Stomach (tissue), 4 donors: ENCODE data around the gene RPTOR.

ENCODE experiments used
- EP300 ChIP-seq: sonication (generic); formaldehyde crosslinking; IDR thresholded peaks from one replicate; pipeline ENCODE4 v1.6.1; 2017; ENCODE audit warnings: antibody characterized with exemption
- POLR2A ChIP-seq, 4 donors: fragments of 450-650 bp; IDR thresholded peaks; one replicate each; pipeline ENCODE4 v1.6.1; 2016; ENCODE audit warnings: antibody characterized with exemption in 4 of 4, control low read depth in 2 of 4, mild to moderate bottlenecking in 1 of 4, moderate library complexity in 1 of 4
- POLR2AphosphoS5 ChIP-seq, 3 donors: sonication (generic); formaldehyde crosslinking; IDR thresholded peaks; one replicate each; pipeline ENCODE4 v1.6.1; 2016; ENCODE audit warnings: antibody characterized with exemption in 3 of 3
- TF ChIP-seq, protein P1 (sequence below), 7 experiments: fragments of 450-650 bp in 4 of 7; fragments of 200-600 bp in 3 of 7; sonication (generic) in 3 of 7; IDR thresholded peaks; one replicate each; pipeline ENCODE4 v1.5.1; 2016 to 2019; ENCODE audit warnings: antibody characterized with exemption in 7 of 7, control low read depth in 2 of 7, mild to moderate bottlenecking in 1 of 7

- TF ChIP-seq, protein P1, sequence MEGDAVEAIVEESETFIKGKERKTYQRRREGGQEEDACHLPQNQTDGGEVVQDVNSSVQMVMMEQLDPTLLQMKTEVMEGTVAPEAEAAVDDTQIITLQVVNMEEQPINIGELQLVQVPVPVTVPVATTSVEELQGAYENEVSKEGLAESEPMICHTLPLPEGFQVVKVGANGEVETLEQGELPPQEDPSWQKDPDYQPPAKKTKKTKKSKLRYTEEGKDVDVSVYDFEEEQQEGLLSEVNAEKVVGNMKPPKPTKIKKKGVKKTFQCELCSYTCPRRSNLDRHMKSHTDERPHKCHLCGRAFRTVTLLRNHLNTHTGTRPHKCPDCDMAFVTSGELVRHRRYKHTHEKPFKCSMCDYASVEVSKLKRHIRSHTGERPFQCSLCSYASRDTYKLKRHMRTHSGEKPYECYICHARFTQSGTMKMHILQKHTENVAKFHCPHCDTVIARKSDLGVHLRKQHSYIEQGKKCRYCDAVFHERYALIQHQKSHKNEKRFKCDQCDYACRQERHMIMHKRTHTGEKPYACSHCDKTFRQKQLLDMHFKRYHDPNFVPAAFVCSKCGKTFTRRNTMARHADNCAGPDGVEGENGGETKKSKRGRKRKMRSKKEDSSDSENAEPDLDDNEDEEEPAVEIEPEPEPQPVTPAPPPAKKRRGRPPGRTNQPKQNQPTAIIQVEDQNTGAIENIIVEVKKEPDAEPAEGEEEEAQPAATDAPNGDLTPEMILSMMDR (IDR thresholded peaks at IDR 0.05), result no peak
- TF ChIP-seq POLR2AphosphoS5 (IDR thresholded peaks at IDR 0.05) (no peak), POLR2A (IDR thresholded peaks at IDR 0.05) (no peak), EP300 (no peak)
Measured at GRCh38 chr17:80998118-80998747, 453.6 kb downstream of the RPTOR start.
